Ureter (tissue), 1 donor: ENCODE data around the gene E2F6. TPM values are rescaled to one million over a fixed set of nuclear protein-coding genes. Genes with fewer than 3 reads are reported as not detected.
"Not testable (repeated sequence)": the region's sequence is repeated elsewhere in the genome, so short reads cannot be mapped to it uniquely, and the experiment has no call there.

ENCODE experiments used
- DNase-seq: peaks from one replicate; pipeline ENCODE4 v3.0.0-alpha.2; 2020; ENCODE audit warnings: low spot score
- total RNA-seq: library from RNA; stranded (reverse); gene quantifications from one replicate; pipeline ENCODE4 v1.2.4, GENCODE V29; 2023
- donor health status: DM: yes; HTN: yes; CAD: no.

Gene E2F6
- total RNA-seq, 1 donor from 2014 or later, result 13.4 TPM

- DNase-seq, result no peak
Observed at GRCh38 chr2:11412449-11412810, 53.5 kb downstream of the E2F6 start.

- peak; percentile 59 for DNase-seq
Observed at GRCh38 chr2:11411768-11412448, 54.1 kb downstream of the E2F6 start.

- DNase-seq, result no peak
Observed at GRCh38 chr2:11411244-11411643, 54.7 kb downstream of the E2F6 start.

GRCh38 chr2:11410101-11410500 lies 55.9 kb downstream of the E2F6 start:
- DNase-seq, result no peak

- DNase-seq, result no peak
Observed at GRCh38 chr2:11409572-11409959, 56.4 kb downstream of the E2F6 start.

GRCh38 chr2:11408959-11409571 lies 56.9 kb downstream of the E2F6 start:
- DNase-seq, result no peak

- DNase-seq, result no peak
Observed at GRCh38 chr2:11407413-11407812, 58.5 kb downstream of the E2F6 start.

GRCh38 chr2:11406958-11407381 lies 59.0 kb downstream of the E2F6 start:
- no peak for DNase-seq

GRCh38 chr2:11406267-11406957 lies 59.5 kb downstream of the E2F6 start:
- DNase-seq, result no peak

GRCh38 chr2:11405599-11406266 lies 60.2 kb downstream of the E2F6 start:
- no peak for DNase-seq

GRCh38 chr2:11405074-11405406 lies 60.9 kb downstream of the E2F6 start:
- DNase-seq, result not testable (repeated sequence)

- no peak for DNase-seq
Observed at GRCh38 chr2:11404376-11405073, 61.4 kb downstream of the E2F6 start.

GRCh38 chr2:11402436-11402835 lies 63.5 kb downstream of the E2F6 start:
- DNase-seq, result no peak

- no peak for DNase-seq
Observed at GRCh38 chr2:11399438-11399762, 66.6 kb downstream of the E2F6 start.

- no peak for DNase-seq
Observed at GRCh38 chr2:11398750-11399437, 67.1 kb downstream of the E2F6 start.

- no peak for DNase-seq
Observed at GRCh38 chr2:11397513-11397912, 68.4 kb downstream of the E2F6 start.

- no peak for DNase-seq
Observed at GRCh38 chr2:11396467-11397445, 69.2 kb downstream of the E2F6 start.

GRCh38 chr2:11396021-11396420 lies 69.9 kb downstream of the E2F6 start:
- DNase-seq, result no peak

GRCh38 chr2:11395389-11395788 lies 70.6 kb downstream of the E2F6 start:
- DNase-seq, result no peak
